HUES6 (cell line): Measurements from ENCODE around the gene TGFB1.
A peak's percentile ranks its signal among the peaks of the same experiment; 100 is the strongest.

Experiments
- H3K27ac ChIP-seq: 2 replicates; pipeline ENCODE4 v1.7.0; 2013; ENCODE audit warnings: low read depth, mild to moderate bottlenecking, low read length, inconsistent platforms
- H3K27me3 ChIP-seq: 2 replicates; pipeline ENCODE4 v1.6.1; 2013; ENCODE audit warnings: low read length; ENCODE audit not compliant: control insufficient read depth, insufficient read depth
- H3K36me3 ChIP-seq: 2 replicates; pipeline ENCODE4 v1.6.1; 2013; ENCODE audit warnings: low read length; ENCODE audit not compliant: control insufficient read depth, insufficient read depth
- H3K4me1 ChIP-seq: 2 replicates; pipeline ENCODE4 v1.6.1; 2013; ENCODE audit warnings: low read length; ENCODE audit not compliant: control insufficient read depth, insufficient read depth
- H3K4me3 ChIP-seq: 2 replicates; pipeline ENCODE4 v1.5.1; 2013; ENCODE audit warnings: low read depth, low read length
- H3K9ac ChIP-seq: one replicate; pipeline ENCODE4 v1.6.1; 2013; ENCODE audit warnings: mild to moderate bottlenecking, low read length
- H3K9me3 ChIP-seq: 2 replicates; pipeline ENCODE4 v1.6.1; 2013; ENCODE audit warnings: low read depth, low read length; ENCODE audit not compliant: control insufficient read depth, insufficient read depth

The TGFB1 gene

GRCh38 chr19:41327076-41327575 lies 26.6 kb downstream of the TGFB1 start:
- H3K9ac ChIP-seq: peak overlapping the region; percentile 76
- H3K9me3 ChIP-seq: no peaks in the 10 kb centered on the region
- no peaks in the 10 kb centered on the region for H3K27me3 ChIP-seq
- peaks cover 22% of the 10 kb centered on the region for H3K36me3 ChIP-seq
- peaks cover 64% of the 10 kb centered on the region for H3K4me1 ChIP-seq
- peak overlapping the region; percentile 58; the same call in 1 of the 2 replicates for H3K27ac ChIP-seq
- peak overlapping the region; percentile 36; the same call in 1 of the 2 replicates for H3K4me3 ChIP-seq

- Histone ChIP-seq H3K4me3 (peak overlapping the region; percentile 58), H3K9ac (peak overlapping the region; percentile 85)
Measured at GRCh38 chr19:41325947-41326706, 27.6 kb downstream of the TGFB1 start.

GRCh38 chr19:41325640-41325946 lies 28.1 kb downstream of the TGFB1 start:
- H3K4me1 ChIP-seq: peaks cover 73% of the 10 kb centered on the region
- peak overlapping the region; percentile 87; the same call in 1 of the 2 replicates for H3K27ac ChIP-seq

More at GRCh38 chr19:41325947-41326706, 27.6 kb downstream of the TGFB1 start:
- Histone ChIP-seq H3K27ac (peak overlapping the region; percentile 87; the same call in 1 of the 2 replicates), H3K9me3 (no peaks in the 10 kb centered on the region), H3K27me3 (no peaks in the 10 kb centered on the region), H3K4me1 (peaks cover 72% of the 10 kb centered on the region), H3K36me3 (peaks cover 21% of the 10 kb centered on the region)

GRCh38 chr19:41324921-41325639 lies 28.6 kb downstream of the TGFB1 start:
- H3K9me3 ChIP-seq: no peaks in the 10 kb centered on the region
- peak overlapping the region; percentile 86 for H3K9ac ChIP-seq
- peak overlapping the region; percentile 58 for H3K4me3 ChIP-seq
- H3K27me3 ChIP-seq: no peaks in the 10 kb centered on the region
- peaks cover 30% of the 10 kb centered on the region for H3K36me3 ChIP-seq
- peaks cover 73% of the 10 kb centered on the region for H3K4me1 ChIP-seq
- peak overlapping the region; percentile 96; the same call in 1 of the 2 replicates for H3K27ac ChIP-seq

More at GRCh38 chr19:41325640-41325946, 28.1 kb downstream of the TGFB1 start:
- Histone ChIP-seq H3K4me3 (peak overlapping the region; percentile 58), H3K27me3 (no peaks in the 10 kb centered on the region), H3K9me3 (no peaks in the 10 kb centered on the region), H3K36me3 (peaks cover 25% of the 10 kb centered on the region), H3K9ac (peak overlapping the region; percentile 85)

- peak overlapping the region; percentile 58; the same call in 1 of the 2 replicates for H3K4me3 ChIP-seq
- peak overlapping the region; percentile 96 for H3K27ac ChIP-seq
- H3K4me1 ChIP-seq: peaks cover 78% of the 10 kb centered on the region
Measured at GRCh38 chr19:41324231-41324702, 29.5 kb downstream of the TGFB1 start.

GRCh38 chr19:41323430-41324125 lies 30.1 kb downstream of the TGFB1 start:
- peak overlapping the region; percentile 96 for H3K27ac ChIP-seq
- H3K4me3 ChIP-seq: peak overlapping the region; percentile 23; the same call in 1 of the 2 replicates
- H3K9me3 ChIP-seq: no peaks in the 10 kb centered on the region
- peak overlapping the region; percentile 86 for H3K9ac ChIP-seq
- H3K27me3 ChIP-seq: no peaks in the 10 kb centered on the region
- H3K36me3 ChIP-seq: peaks cover 40% of the 10 kb centered on the region
- peaks cover 73% of the 10 kb centered on the region for H3K4me1 ChIP-seq

More at GRCh38 chr19:41324231-41324702, 29.5 kb downstream of the TGFB1 start:
- Histone ChIP-seq H3K9ac (peak overlapping the region; percentile 86), H3K9me3 (no peaks in the 10 kb centered on the region), H3K27me3 (no peaks in the 10 kb centered on the region), H3K36me3 (peaks cover 38% of the 10 kb centered on the region)

- H3K4me1 ChIP-seq: peaks cover 68% of the 10 kb centered on the region
- H3K27me3 ChIP-seq: no peaks in the 10 kb centered on the region
- H3K27ac ChIP-seq: peak overlapping the region; percentile 96
- peak overlapping the region; percentile 86 for H3K9ac ChIP-seq
- no peaks in the 10 kb centered on the region for H3K9me3 ChIP-seq
- peaks cover 39% of the 10 kb centered on the region for H3K36me3 ChIP-seq
- H3K4me3 ChIP-seq: peak overlapping the region; percentile 23; the same call in 1 of the 2 replicates
Measured at GRCh38 chr19:41323023-41323422, 30.7 kb downstream of the TGFB1 start.

- H3K27ac ChIP-seq: peak overlapping the region; percentile 96; the same call in 1 of the 2 replicates
- no peaks in the 10 kb centered on the region for H3K27me3 ChIP-seq
- H3K9ac ChIP-seq: peak overlapping the region; percentile 86
- H3K4me1 ChIP-seq: peaks cover 62% of the 10 kb centered on the region
- no peaks in the 10 kb centered on the region for H3K9me3 ChIP-seq
- peaks cover 40% of the 10 kb centered on the region for H3K36me3 ChIP-seq
- peak overlapping the region; percentile 23; the same call in 1 of the 2 replicates for H3K4me3 ChIP-seq
Measured at GRCh38 chr19:41322451-41322850, 31.3 kb downstream of the TGFB1 start.

- peaks cover 55% of the 10 kb centered on the region for H3K4me1 ChIP-seq
Measured at GRCh38 chr19:41321600-41322270, 32.0 kb downstream of the TGFB1 start.

GRCh38 chr19:41321204-41321599 lies 32.5 kb downstream of the TGFB1 start:
- H3K27me3 ChIP-seq: no peaks in the 10 kb centered on the region
- H3K9ac ChIP-seq: no peak overlapping the region
- H3K4me3 ChIP-seq: no peak overlapping the region
- no peak overlapping the region for H3K27ac ChIP-seq
- peaks cover 51% of the 10 kb centered on the region for H3K4me1 ChIP-seq
- H3K36me3 ChIP-seq: peaks cover 52% of the 10 kb centered on the region
- H3K9me3 ChIP-seq: 0 out of 2 replicates have a peak, but pooled peaks cover 3% of the 10 kb centered on the region

More at GRCh38 chr19:41321600-41322270, 32.0 kb downstream of the TGFB1 start:
- H3K27me3 ChIP-seq: no peaks in the 10 kb centered on the region
- H3K4me3 ChIP-seq: no peak overlapping the region
- 0 out of 2 replicates have a peak, but pooled peaks cover 3% of the 10 kb centered on the region for H3K9me3 ChIP-seq
- H3K27ac ChIP-seq: peak overlapping the region; percentile 96; the same call in 1 of the 2 replicates
- H3K9ac ChIP-seq: peak overlapping the region; percentile 86
- H3K36me3 ChIP-seq: peaks cover 47% of the 10 kb centered on the region
